A549 treated with Mapracorat at 1 μM for 4 hours (cell line): ENCODE results near the gene CBLL1. TPM values are rescaled to one million over a fixed set of nuclear protein-coding genes. Genes with fewer than 3 reads are reported as not detected.

ENCODE experiments used
- total RNA-seq: library from RNA; stranded (reverse); fragments of 200-300 nt; extraction: Qiagen RNA extraction; gene quantifications from 5 replicates; pipeline ENCODE4 v1.2.3, GENCODE V29; 2022

CBLL1 gene
- 27.5 to 47.7 TPM (median 29.2 TPM) in 5 replicates for total RNA-seq

GRCh38 chr7:107743567-107744344, at the start of gene CBLL1:
Gene CBLL1 (plus strand): TSS chr7:107744142. CDS start chr7:107744164, 22 bp downstream.

GRCh38 chr7:107803009-107803610, 59.2 kb downstream of the CBLL1 start, which contains the start of gene SLC26A3:
Gene SLC26A3 (minus strand): TSS chr7:107803223. CDS start chr7:107794509, 8,714 bp downstream.

Other genes starting within 250 kb of the CBLL1 start
- gene COG5, start 180.2 kb upstream of the CBLL1 start, total RNA-seq = 7.9 to 10.4 TPM (median 9.1 TPM) in 5 replicates
- gene DUS4L, start 180.2 kb upstream of the CBLL1 start, total RNA-seq = 9.3 to 10.3 TPM (median 10.2 TPM) in 5 replicates
- gene BCAP29, start 163.9 kb upstream of the CBLL1 start, total RNA-seq = 33.0 to 39.8 TPM (median 38.4 TPM) in 5 replicates
- gene SLC26A4, start 83.3 kb upstream of the CBLL1 start, total RNA-seq = 0.05 to 0.11 TPM (median 0.10 TPM) in 3 of 5 replicates, not detected in the others
- not detected in 5 replicates for gene SLC26A3, start 59.1 kb downstream of the CBLL1 start, total RNA-seq
- gene DLD, start 147.0 kb downstream of the CBLL1 start, total RNA-seq = 82.7 to 113 TPM (median 87.3 TPM) in 5 replicates